Fibroblast of mammary gland (primary cell): ENCODE results near the gene BAZ2B.

ENCODE experiments used
- DNase-seq: peaks from one replicate; pipeline ENCODE4 v3.0.0-alpha.2; 2010; ENCODE audit warnings: low read depth
- H3K4me3 ChIP-seq: 2 replicates; pipeline ENCODE4 v1.5.1; 2011; ENCODE audit warnings: low read depth, mild to moderate bottlenecking, low read length, moderate library complexity; ENCODE audit not compliant: control insufficient read depth
- CTCF ChIP-seq: conservative IDR thresholded peaks from 2 replicates; pipeline ENCODE4 v1.5.1; 2011; ENCODE audit warnings: low read depth, low read length, inconsistent platforms; ENCODE audit not compliant: control insufficient read depth, insufficient read depth

BAZ2B gene

GRCh38 chr2:159489476-159489875 lies 126.9 kb downstream of the BAZ2B start:
- DNase-seq, result no peak
- no peak for TF ChIP-seq CTCF
- no peak overlapping the region for H3K4me3 ChIP-seq

GRCh38 chr2:159484532-159484931 lies 131.8 kb downstream of the BAZ2B start:
- DNase-seq, result no peak
- H3K4me3 ChIP-seq, result no peak overlapping the region
- TF ChIP-seq CTCF, result no peak

GRCh38 chr2:159476329-159476728 lies 140.0 kb downstream of the BAZ2B start:
- no peak for DNase-seq
- no peak overlapping the region for H3K4me3 ChIP-seq

GRCh38 chr2:159475793-159476192 lies 140.6 kb downstream of the BAZ2B start:
- no peak overlapping the region for H3K4me3 ChIP-seq
- no peak for TF ChIP-seq CTCF
- DNase-seq, result no peak

More at GRCh38 chr2:159476329-159476728, 140.0 kb downstream of the BAZ2B start:
- no peak for TF ChIP-seq CTCF

GRCh38 chr2:159471340-159471739 lies 145.0 kb downstream of the BAZ2B start:
- no peak for DNase-seq
- no peak overlapping the region for H3K4me3 ChIP-seq
- TF ChIP-seq CTCF, result no peak

GRCh38 chr2:159468257-159468656 lies 148.1 kb downstream of the BAZ2B start:
- H3K4me3 ChIP-seq, result no peak overlapping the region
- no peak for DNase-seq
- TF ChIP-seq CTCF, result no peak

- no peak for DNase-seq
- H3K4me3 ChIP-seq, result no peak overlapping the region
- no peak for TF ChIP-seq CTCF
Observed at GRCh38 chr2:159462961-159463360, 153.4 kb downstream of the BAZ2B start.
